Kidney (tissue), 14 donors: ENCODE data around the gene RGL2. TPM values are rescaled to one million over a fixed set of nuclear protein-coding genes. Genes with fewer than 3 reads are reported as not detected.

Experiments
- DNase-seq, 5 donors: peaks; one replicate each; pipeline ENCODE4 v3.0.0-alpha.2; 2013 to 2020
- FAIRE-seq: peaks from 2 replicates; lab custom pipeline; 2012; peaks lifted over from hg19 to GRCh38; lab: Jason Lieb, UNC
- H3K27ac ChIP-seq, 2 donors: one replicate each; pipeline ENCODE4 v1.7.0; 2013; ENCODE audit warnings: low read depth in 2 of 2, low read length in 2 of 2, inconsistent platforms in 1 of 2
- H3K27me3 ChIP-seq: one replicate; pipeline ENCODE4 v1.7.1; 2013; ENCODE audit warnings: low read length, inconsistent platforms; ENCODE audit not compliant: control insufficient read depth, insufficient read depth
- H3K36me3 ChIP-seq, 3 donors: one replicate each; pipeline versions ENCODE4 v1.7.0 to v1.7.1; 2013; ENCODE audit warnings: low read length in 3 of 3, control low read depth in 1 of 3, inconsistent platforms in 1 of 3; ENCODE audit not compliant: insufficient read depth in 3 of 3, control insufficient read depth in 2 of 3
- H3K4me1 ChIP-seq, 3 donors: one replicate each; pipeline versions ENCODE4 v1.7.0 to v1.7.1; 2013; ENCODE audit warnings: low read length in 3 of 3, inconsistent platforms in 1 of 3, low read depth in 1 of 3; ENCODE audit not compliant: control insufficient read depth in 2 of 3, insufficient read depth in 2 of 3
- H3K4me3 ChIP-seq, 3 donors: one replicate each; pipeline versions ENCODE4 v1.7.0 to v1.8.1; 2013; ENCODE audit warnings: low read length in 3 of 3, control low read depth in 1 of 3, inconsistent platforms in 1 of 3
- H3K9ac ChIP-seq, 3 donors: one replicate each; pipeline versions ENCODE4 v1.7.0 to v1.7.1; 2013; ENCODE audit warnings: low read length in 3 of 3, control low read depth in 1 of 3, inconsistent platforms in 1 of 3
- H3K9me3 ChIP-seq, 3 donors: one replicate each; pipeline versions ENCODE4 v1.7.0 to v1.7.1; 2013; ENCODE audit warnings: low read length in 3 of 3, control low read depth in 1 of 3, inconsistent platforms in 1 of 3; ENCODE audit not compliant: control insufficient read depth in 2 of 3, insufficient read depth in 1 of 3
- CTCF ChIP-seq: IDR thresholded peaks from 3 replicates; pipeline ENCODE4 v1.5.1; 2012; ENCODE audit warnings: mild to moderate bottlenecking, moderate library complexity, borderline replicate concordance; ENCODE audit not compliant: insufficient read depth; ENCODE audit errors: extremely low read depth
- intact Hi-C: fragments of 100-400 bp; cut with DNase I; formaldehyde crosslinking; loops from one replicate; pipeline ENCODE4 v1.11.1; 2022
- polyA plus RNA-seq: library from polyadenylated mRNA; stranded (reverse); fragments of 350-450 nt; fragmentation: Illumina TruSeq; extraction: RNeasy Lipid Tissue Mini Kit (QIAGEN cat#74804); gene quantifications from one replicate; pipeline ENCODE4 v1.2.3, GENCODE V29; 2014; ENCODE audit warnings: low read depth, low replicate concordance; ENCODE audit not compliant: insufficient read depth
- total RNA-seq: library from RNA; stranded (reverse); fragmentation: NEBNext Ultra II Directional; extraction: Animal tissue kit (Norgen Biotek cat#: 25700); gene quantifications from one replicate; pipeline ENCODE4 v1.2.1, GENCODE V29; 2021
- donor health status: control.
- donor health status: control.
- donor health status: control.
- donor health status: control.
- donor health status: control.
- donor health status: DM: yes; HTN: yes; CAD: no.
- donor health status: Normal renal cell carcinoma (clear cell type).

Gene RGL2
- total and polyA plus RNA-seq, 2 donors from 2014 or later: 56.2 to 92.4 TPM

DNA sequence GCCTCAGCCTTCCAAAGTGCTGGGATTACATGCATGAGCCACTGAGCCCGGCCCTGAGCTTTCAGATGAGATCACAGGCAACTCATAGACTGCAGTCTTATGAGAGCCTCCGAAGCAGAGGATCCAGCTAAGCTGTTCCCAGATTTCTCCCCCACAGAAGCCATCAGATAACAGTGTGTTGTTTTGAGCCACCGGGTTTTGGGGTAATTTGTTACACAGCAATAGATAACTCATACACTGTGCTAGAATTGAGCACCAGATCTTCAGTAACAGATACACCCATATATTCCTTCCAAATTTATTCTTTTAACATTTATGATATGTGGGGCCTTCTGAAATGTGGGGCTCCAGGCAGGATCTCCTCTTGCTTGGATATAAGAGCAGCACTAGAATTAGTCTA, 37.8 kb upstream of the RGL2 start:
- no peak overlapping the region for H3K9ac ChIP-seq
- no peaks in the 10 kb centered on the region for H3K4me1 ChIP-seq
- H3K36me3 ChIP-seq: no peaks in the 10 kb centered on the region
- intact Hi-C loops: no loop called here
- no peaks in the 10 kb centered on the region for H3K27me3 ChIP-seq
- FAIRE-seq (no peak), DNase-seq (no peak)
- H3K27ac ChIP-seq: no peak overlapping the region
- H3K9me3 ChIP-seq: no peaks in the 10 kb centered on the region
- no peak for TF ChIP-seq CTCF
- H3K4me3 ChIP-seq: no peak overlapping the region

DNA sequence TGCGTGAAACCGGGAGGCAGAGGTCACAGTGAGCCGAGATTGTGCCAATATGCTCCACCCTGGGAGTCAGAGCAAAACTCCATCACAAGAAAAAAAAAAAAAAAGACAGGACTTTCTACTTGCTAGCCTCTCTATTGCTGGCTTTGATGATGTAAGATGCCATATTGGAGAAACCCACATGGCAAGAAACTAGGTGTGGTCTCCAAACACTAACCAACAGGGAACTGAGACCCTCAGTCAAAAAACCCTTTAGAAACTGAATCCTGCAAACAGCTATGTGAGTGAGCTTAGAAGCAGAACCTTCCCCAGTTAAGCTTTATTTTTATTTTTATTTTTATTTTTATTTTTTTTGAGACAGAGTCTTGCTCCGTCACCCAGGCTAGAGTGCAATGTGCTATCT, 37.2 kb upstream of the RGL2 start:
- no peaks in the 10 kb centered on the region for H3K9me3 ChIP-seq
- FAIRE-seq (no peak), DNase-seq (no peak)
- no peak overlapping the region for H3K27ac ChIP-seq
- H3K36me3 ChIP-seq: no peaks in the 10 kb centered on the region
- H3K4me1 ChIP-seq: no peaks in the 10 kb centered on the region
- H3K4me3 ChIP-seq: no peak overlapping the region
- no peak for TF ChIP-seq CTCF
- H3K27me3 ChIP-seq: no peaks in the 10 kb centered on the region
- H3K9ac ChIP-seq: no peak overlapping the region
- intact Hi-C loops: no loop called here

GRCh38 chr6:33333666-33334065, 34.9 kb upstream of the RGL2 start:
- no peaks in the 10 kb centered on the region for H3K27me3 ChIP-seq
- FAIRE-seq: no peak
- no peaks in the 10 kb centered on the region for H3K4me1 ChIP-seq
- H3K27ac ChIP-seq: no peak overlapping the region
- no peak overlapping the region for H3K4me3 ChIP-seq
- no peak for DNase-seq
- H3K36me3 ChIP-seq: no peaks in the 10 kb centered on the region
- intact Hi-C loops: no loop called here
- no peaks in the 10 kb centered on the region for H3K9me3 ChIP-seq
- TF ChIP-seq CTCF: no peak
- H3K9ac ChIP-seq: no peak overlapping the region

GRCh38 chr6:33330736-33331135, 32.0 kb upstream of the RGL2 start:
- intact Hi-C loops: no loop called here
- no peak for FAIRE-seq
- H3K27me3 ChIP-seq: no peaks in the 10 kb centered on the region

More at GRCh38 chr6:33330736-33331135, 32.0 kb upstream of the RGL2 start:
- Histone ChIP-seq H3K4me1 (no peaks in the 10 kb centered on the region), H3K9me3 (no peaks in the 10 kb centered on the region), H3K27ac (no peak overlapping the region), H3K36me3 (no peaks in the 10 kb centered on the region), H3K4me3 (no peak overlapping the region), H3K9ac (no peak overlapping the region)
- no peak for TF ChIP-seq CTCF
- no peak for DNase-seq
